GM10266 (cell line): Measurements from ENCODE around the gene NCAPD3.

Experiments
- DNase-seq: peaks from one replicate; pipeline ENCODE4 v3.0.0; 2012; ENCODE audit errors: extremely low spot score
- CTCF ChIP-seq: IDR thresholded peaks from 2 replicates; pipeline ENCODE4 v1.5.1; 2012; ENCODE audit warnings: mild to moderate bottlenecking, low read depth; ENCODE audit not compliant: control insufficient read depth, insufficient read depth; ENCODE audit errors: missing control alignments

The NCAPD3 gene

GRCh38 chr11:134155946-134156865 is 67.6 kb downstream of the NCAPD3 start:
- TF ChIP-seq CTCF, result no peak

GRCh38 chr11:134155456-134155855 is 68.3 kb downstream of the NCAPD3 start:
- TF ChIP-seq CTCF, result no peak

More at GRCh38 chr11:134155946-134156865, 67.6 kb downstream of the NCAPD3 start:
- no peak for DNase-seq

GRCh38 chr11:134154441-134154840 is 69.3 kb downstream of the NCAPD3 start:
- TF ChIP-seq CTCF, result no peak
- DNase-seq, result no peak

More at GRCh38 chr11:134155456-134155855, 68.3 kb downstream of the NCAPD3 start:
- DNase-seq, result no peak

GRCh38 chr11:134153147-134153905 is 70.4 kb downstream of the NCAPD3 start:
- no peak for TF ChIP-seq CTCF

GRCh38 chr11:134152696-134153095 is 71.1 kb downstream of the NCAPD3 start:
- TF ChIP-seq CTCF, result no peak
- DNase-seq, result no peak

More at GRCh38 chr11:134153147-134153905, 70.4 kb downstream of the NCAPD3 start:
- no peak for DNase-seq

GRCh38 chr11:134151083-134151747 is 72.6 kb downstream of the NCAPD3 start:
- DNase-seq, result no peak
- no peak for TF ChIP-seq CTCF
